ENCODE measurements around the gene ELP4.

DNA sequence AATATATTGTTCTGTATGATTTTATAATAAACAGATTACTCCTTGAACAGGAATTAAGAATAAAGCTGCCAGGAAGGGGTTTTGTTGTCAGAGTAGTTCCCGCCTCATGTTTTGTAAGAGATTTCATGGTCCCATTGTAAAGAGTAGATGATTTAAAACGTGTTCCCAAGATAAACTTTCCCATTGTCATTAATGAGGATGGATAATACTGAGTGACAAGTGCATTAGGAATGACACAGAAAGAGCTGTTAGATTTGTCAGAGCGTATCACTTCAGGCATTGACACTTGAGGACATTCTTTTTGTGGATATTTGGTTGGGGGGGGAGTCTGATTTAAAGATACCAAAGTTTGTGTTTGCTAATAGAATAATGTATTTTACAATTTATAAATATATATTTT is 154.6 kb downstream of the ELP4 start:
- TF ChIP-seq, protein P1, sequence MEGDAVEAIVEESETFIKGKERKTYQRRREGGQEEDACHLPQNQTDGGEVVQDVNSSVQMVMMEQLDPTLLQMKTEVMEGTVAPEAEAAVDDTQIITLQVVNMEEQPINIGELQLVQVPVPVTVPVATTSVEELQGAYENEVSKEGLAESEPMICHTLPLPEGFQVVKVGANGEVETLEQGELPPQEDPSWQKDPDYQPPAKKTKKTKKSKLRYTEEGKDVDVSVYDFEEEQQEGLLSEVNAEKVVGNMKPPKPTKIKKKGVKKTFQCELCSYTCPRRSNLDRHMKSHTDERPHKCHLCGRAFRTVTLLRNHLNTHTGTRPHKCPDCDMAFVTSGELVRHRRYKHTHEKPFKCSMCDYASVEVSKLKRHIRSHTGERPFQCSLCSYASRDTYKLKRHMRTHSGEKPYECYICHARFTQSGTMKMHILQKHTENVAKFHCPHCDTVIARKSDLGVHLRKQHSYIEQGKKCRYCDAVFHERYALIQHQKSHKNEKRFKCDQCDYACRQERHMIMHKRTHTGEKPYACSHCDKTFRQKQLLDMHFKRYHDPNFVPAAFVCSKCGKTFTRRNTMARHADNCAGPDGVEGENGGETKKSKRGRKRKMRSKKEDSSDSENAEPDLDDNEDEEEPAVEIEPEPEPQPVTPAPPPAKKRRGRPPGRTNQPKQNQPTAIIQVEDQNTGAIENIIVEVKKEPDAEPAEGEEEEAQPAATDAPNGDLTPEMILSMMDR (IDR thresholded peaks at IDR 0.05): no peak
- TF ChIP-seq EZH2 (IDR thresholded peaks at IDR 0.05; ENCODE audit: borderline replicate concordance, insufficient read depth, low read depth, low read length, poor library complexity, severe bottlenecking): no peak

Data from B cell (primary cell).